ENCODE results near the gene OR6N1. TPM values are rescaled to one million over a fixed set of nuclear protein-coding genes. Genes with fewer than 3 reads are reported as not detected.

OR6N1 gene
- total and polyA plus RNA-seq, 8 donors: not detected

DNA sequence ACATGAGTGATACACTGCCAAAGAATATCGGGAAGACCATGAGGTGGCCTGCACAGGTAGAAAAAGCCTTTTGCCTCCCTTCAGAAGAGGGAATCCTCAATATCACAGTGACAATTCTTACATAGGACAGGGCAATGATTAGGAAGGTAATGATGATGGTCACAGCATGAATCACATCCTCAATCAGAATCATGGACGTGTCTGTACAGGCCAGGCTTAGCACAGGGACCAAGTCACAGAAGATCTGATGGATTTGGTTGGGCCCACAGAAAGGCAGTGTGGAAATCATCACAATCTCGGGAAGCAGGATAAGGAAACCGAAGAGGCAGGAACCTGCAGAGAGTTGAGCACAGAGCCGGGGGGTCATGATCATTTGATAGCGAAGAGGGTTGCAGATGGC is 54.7 kb downstream of the OR6N1 start:
- 76 to 97% (median 84%) methylated on average over 6 of the region's 6 CpGs for WGBS, 5 donors
- Histone ChIP-seq H3K36me3 (no peaks in the 10 kb centered on the region), H3K27ac (no peak overlapping the region), H3K27me3 (no peaks in the 10 kb centered on the region), H3K4me1 (no peaks in the 10 kb centered on the region), H3K4me3 (no peak overlapping the region), H3K9me3 (no peaks in the 10 kb centered on the region)
- intact Hi-C loops (cut with DNase I; ENCODE audit: low total_unique reads): no loop called here
- DNase-seq: no peak
- TF ChIP-seq POLR2A (IDR thresholded peaks at IDR 0.05): no peak
- no peak for TF ChIP-seq POLR2AphosphoS5 (IDR thresholded peaks at IDR 0.05)
- TF ChIP-seq EP300 (IDR thresholded peaks at IDR 0.05): no peak
- TF ChIP-seq, protein P1, sequence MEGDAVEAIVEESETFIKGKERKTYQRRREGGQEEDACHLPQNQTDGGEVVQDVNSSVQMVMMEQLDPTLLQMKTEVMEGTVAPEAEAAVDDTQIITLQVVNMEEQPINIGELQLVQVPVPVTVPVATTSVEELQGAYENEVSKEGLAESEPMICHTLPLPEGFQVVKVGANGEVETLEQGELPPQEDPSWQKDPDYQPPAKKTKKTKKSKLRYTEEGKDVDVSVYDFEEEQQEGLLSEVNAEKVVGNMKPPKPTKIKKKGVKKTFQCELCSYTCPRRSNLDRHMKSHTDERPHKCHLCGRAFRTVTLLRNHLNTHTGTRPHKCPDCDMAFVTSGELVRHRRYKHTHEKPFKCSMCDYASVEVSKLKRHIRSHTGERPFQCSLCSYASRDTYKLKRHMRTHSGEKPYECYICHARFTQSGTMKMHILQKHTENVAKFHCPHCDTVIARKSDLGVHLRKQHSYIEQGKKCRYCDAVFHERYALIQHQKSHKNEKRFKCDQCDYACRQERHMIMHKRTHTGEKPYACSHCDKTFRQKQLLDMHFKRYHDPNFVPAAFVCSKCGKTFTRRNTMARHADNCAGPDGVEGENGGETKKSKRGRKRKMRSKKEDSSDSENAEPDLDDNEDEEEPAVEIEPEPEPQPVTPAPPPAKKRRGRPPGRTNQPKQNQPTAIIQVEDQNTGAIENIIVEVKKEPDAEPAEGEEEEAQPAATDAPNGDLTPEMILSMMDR (IDR thresholded peaks at IDR 0.05): no peak

DNA sequence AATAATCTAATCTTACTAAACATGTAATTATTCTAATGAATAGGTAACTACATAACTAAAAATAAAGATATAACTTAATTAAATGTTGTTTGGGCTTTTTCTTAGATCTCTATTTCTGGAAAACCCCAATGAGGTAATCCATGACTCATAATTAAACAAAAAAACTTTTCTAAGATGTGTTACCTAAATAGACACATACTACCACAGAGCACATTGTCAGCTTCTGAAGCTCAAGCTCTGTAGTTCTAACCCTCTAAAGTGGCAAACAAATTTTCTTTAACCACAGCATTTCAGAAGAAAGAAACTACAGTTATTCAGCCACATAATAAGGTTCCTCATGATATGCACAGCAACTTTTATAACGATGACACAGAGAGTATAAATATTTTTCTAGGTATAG is 55.7 kb downstream of the OR6N1 start:
- H3K4me3 ChIP-seq: no peak overlapping the region
- DNase-seq: no peak
- no peak overlapping the region for H3K27ac ChIP-seq
- no peaks in the 10 kb centered on the region for H3K4me1 ChIP-seq
- intact Hi-C loops (cut with DNase I; ENCODE audit: low total_unique reads): no loop called here
- no peaks in the 10 kb centered on the region for H3K27me3 ChIP-seq
- TF ChIP-seq POLR2A (IDR thresholded peaks at IDR 0.05) (no peak), POLR2AphosphoS5 (IDR thresholded peaks at IDR 0.05) (no peak), EP300 (IDR thresholded peaks at IDR 0.05) (no peak)
- TF ChIP-seq, protein P1 (IDR thresholded peaks at IDR 0.05): no peak
- WGBS, 5 donors: 70 to 87% (median 76%) methylated on average over 1 of the region's 1 CpG
- no peaks in the 10 kb centered on the region for H3K9me3 ChIP-seq
- no peaks in the 10 kb centered on the region for H3K36me3 ChIP-seq

DNA sequence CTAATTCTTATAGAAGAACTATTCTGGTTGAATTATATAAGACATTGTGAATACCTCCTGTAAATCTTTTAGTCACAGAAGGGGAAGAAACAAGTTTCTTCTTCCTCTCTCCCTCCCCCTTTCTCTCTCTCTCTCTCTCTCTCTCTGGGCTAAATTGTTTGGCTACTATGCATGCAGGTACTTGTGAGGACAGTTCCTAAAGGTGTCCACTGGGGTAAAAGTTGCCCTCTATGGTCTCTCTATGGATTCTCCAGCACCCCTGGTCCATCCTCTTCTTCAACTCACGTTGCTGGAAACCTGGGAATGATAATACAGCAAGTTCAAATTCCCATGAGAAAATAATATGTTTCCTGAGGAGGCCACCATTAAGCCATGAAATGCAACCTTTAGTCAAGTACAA is 57.2 kb downstream of the OR6N1 start:
- Histone ChIP-seq H3K36me3 (no peaks in the 10 kb centered on the region), H3K27me3 (no peaks in the 10 kb centered on the region), H3K27ac (no peak overlapping the region), H3K4me3 (no peak overlapping the region), H3K9me3 (no peaks in the 10 kb centered on the region), H3K4me1 (no peaks in the 10 kb centered on the region)
- WGBS, 5 donors: 22 to 67% (median 31%) methylated on average over 1 of the region's 1 CpG
- intact Hi-C loops (cut with DNase I; ENCODE audit: low total_unique reads): no loop called here
- no peak for DNase-seq
- TF ChIP-seq EP300 (IDR thresholded peaks at IDR 0.05) (no peak), POLR2AphosphoS5 (IDR thresholded peaks at IDR 0.05) (no peak), POLR2A (IDR thresholded peaks at IDR 0.05) (no peak)
- TF ChIP-seq, protein P1 (IDR thresholded peaks at IDR 0.05): no peak

Small RNAs within 50 kb of the gene (small RNA-seq; reads per million reads assigned to genes)
- 0 reads per million in 4 donors for gene OR2AQ1P

Other genes with a start within 250 kb of the OR6N1 start
- not detected for gene OR6Y1, start 217.8 kb downstream of the OR6N1 start, total RNA-seq
- not detected for gene OR6Y1, start 217.8 kb downstream of the OR6N1 start, polyA plus RNA-seq
- gene OR6P1, start 201.6 kb downstream of the OR6N1 start, total RNA-seq: not detected
- not detected for gene OR6P1, start 201.6 kb downstream of the OR6N1 start, polyA plus RNA-seq
- gene OR10X1, start 192.3 kb downstream of the OR6N1 start, total RNA-seq: not detected
- gene OR10X1, start 192.3 kb downstream of the OR6N1 start, polyA plus RNA-seq: not detected
- not detected for gene OR10Z1, start 166.9 kb downstream of the OR6N1 start, total RNA-seq
- gene OR10Z1, start 166.9 kb downstream of the OR6N1 start, polyA plus RNA-seq: not detected
- gene SPTA1, start 85.5 kb downstream of the OR6N1 start, total RNA-seq: 1 to 10 TPM in 1 of 5 donors, not detected in 4; 3.3 TPM
- gene SPTA1, start 85.5 kb downstream of the OR6N1 start, polyA plus RNA-seq: not detected
- gene OR6K2, start 71.5 kb downstream of the OR6N1 start, total RNA-seq: not detected
- not detected for gene OR6K2, start 71.5 kb downstream of the OR6N1 start, polyA plus RNA-seq
- not detected for gene OR6K3, start 51.5 kb downstream of the OR6N1 start, total RNA-seq
- not detected for gene OR6K3, start 51.5 kb downstream of the OR6N1 start, polyA plus RNA-seq
- not detected for gene OR6K6, start 17.5 kb downstream of the OR6N1 start, total RNA-seq
- gene OR6K6, start 17.5 kb downstream of the OR6N1 start, polyA plus RNA-seq: not detected
- gene OR6N2, start 9.0 kb upstream of the OR6N1 start, total RNA-seq: not detected
- gene OR6N2, start 9.0 kb upstream of the OR6N1 start, polyA plus RNA-seq: not detected
- 10 to 100 TPM in 1 of 5 donors, 1 to 10 TPM in 2, under 1 TPM in 1, not detected in 1; 0.29 to 11.1 (median 5.3) TPM for gene MNDA, start 59.2 kb upstream of the OR6N1 start, total RNA-seq
- 1 to 10 TPM; 1.3 to 5.0 (median 2.3) TPM for gene MNDA, start 59.2 kb upstream of the OR6N1 start, polyA plus RNA-seq
- gene PYHIN1, start 159.4 kb upstream of the OR6N1 start, total RNA-seq: 10 to 100 TPM in 1 of 5 donors, 1 to 10 TPM in 3, not detected in 1; 2.3 to 79.9 (median 3.4) TPM
- gene PYHIN1, start 159.4 kb upstream of the OR6N1 start, polyA plus RNA-seq: under 1 TPM; 0.25 to 0.61 (median 0.25) TPM
- 10 to 100 TPM; 24.3 to 65.6 (median 38.5) TPM for gene IFI16, start 237.7 kb upstream of the OR6N1 start, total RNA-seq
- 100 to 1,000 TPM in 1 of 3 donors, 10 to 100 TPM in 2; 40.0 to 113 (median 60.2) TPM for gene IFI16, start 237.7 kb upstream of the OR6N1 start, polyA plus RNA-seq